Stimulated activated CD4-positive, alpha-beta T cell treated with anti-CD3 and anti-CD28 coated beads, Interleukin-2, amount 100 ng/mL, for 48 hours (primary cell): ENCODE data around the gene STX16.

Experiments used
- DNase-seq, 2 donors: peaks; one replicate each; pipeline ENCODE4 v3.0.0-alpha.2; 2020

STX16 gene

DNA sequence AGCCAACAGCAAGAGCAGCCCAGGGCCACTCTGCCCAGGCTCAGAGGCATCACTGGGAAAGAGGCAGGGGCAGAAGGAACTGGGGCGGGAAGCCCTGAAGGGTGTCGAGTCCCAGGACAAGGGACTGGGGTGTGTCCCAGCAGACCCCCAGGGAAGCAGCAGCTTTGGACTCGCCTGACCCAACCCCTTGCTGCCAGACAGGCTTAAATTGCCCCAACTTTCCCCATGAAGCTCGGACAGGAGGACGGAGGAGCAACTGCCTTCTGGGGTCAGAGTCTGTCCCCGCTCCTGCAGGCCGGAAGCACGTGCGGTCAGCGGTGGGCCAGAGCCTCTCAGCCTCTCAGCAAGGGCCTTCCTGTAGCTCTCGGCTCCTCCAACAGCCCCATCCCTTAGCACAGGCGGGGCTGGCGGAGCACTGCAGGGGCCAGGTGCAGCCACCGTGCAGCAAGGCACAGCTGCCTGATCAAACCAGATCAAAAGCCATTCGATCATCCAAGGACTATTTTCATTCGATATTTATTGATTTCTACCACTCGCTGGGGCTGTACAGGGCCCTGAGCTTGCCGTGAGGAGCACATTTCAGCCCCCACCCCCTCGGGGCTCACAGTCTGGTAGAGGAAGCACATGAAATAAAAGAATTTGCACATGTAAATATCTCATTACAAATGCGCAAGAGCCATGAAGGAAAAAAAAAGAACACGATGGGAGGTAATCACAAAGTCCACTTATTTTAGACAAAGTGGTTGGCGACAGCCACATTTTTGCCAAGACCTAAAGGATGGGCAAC lies 31.8 kb upstream of the STX16 start:
- DNase-seq: no peak

DNA sequence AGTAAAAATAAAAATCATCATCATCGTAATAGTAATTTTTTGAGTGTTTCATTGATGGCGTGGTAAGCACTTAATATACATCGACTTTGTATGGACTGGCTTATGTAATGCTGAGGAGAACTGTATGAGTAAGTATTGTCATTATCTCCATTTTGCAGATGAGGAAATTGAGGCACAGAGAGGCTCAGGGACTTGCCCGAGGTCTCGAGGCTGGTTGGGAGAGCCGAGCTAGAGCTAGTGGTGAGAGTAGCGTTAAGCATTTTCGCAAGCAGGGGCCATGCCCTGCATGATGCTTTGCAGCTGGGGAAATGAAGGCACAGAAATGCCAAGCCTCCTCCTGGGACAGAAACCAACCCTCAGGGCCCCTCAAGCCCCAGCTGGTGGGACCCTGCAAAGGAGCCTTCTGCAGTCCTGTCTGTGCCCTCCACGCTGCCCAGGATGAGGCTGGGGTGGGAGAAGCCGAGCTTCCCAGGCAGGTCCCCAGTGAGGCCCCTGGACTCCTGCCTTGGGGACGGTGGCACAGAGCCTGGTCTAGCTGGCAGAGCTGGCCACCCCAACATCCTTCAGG lies 31.1 kb upstream of the STX16 start:
- DNase-seq: no peak

DNA sequence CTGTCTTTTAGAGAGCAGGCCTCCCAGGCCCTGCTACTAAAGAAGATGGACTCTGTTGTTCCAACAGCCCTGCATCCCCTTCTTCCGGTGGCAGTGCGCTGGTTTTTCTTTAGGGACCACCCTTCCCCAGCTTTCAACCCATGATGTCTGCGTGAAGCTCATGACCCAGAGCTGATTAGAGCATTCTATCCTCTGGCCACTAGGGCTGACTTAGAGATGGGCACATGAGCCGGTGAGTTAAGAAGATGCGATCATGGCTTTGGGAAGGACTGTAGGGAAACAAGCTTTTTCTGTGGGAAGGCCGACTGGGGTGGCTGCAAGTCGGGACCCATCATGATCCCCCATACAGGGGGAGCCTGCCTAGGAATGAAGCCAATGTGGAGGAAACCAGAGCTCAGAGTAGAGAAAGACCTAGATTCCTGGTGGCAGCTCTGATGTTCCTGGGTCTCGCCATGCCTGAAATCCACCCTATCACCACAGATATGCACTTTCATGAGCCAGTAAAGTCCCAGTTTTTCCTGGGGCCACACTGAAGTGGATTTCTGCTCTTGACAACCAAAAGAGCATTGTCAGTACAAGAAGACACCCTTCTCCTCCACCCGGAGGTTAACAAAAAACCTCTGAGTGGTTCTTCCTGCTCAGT lies 29.1 kb upstream of the STX16 start:
- DNase-seq: no peak

DNA sequence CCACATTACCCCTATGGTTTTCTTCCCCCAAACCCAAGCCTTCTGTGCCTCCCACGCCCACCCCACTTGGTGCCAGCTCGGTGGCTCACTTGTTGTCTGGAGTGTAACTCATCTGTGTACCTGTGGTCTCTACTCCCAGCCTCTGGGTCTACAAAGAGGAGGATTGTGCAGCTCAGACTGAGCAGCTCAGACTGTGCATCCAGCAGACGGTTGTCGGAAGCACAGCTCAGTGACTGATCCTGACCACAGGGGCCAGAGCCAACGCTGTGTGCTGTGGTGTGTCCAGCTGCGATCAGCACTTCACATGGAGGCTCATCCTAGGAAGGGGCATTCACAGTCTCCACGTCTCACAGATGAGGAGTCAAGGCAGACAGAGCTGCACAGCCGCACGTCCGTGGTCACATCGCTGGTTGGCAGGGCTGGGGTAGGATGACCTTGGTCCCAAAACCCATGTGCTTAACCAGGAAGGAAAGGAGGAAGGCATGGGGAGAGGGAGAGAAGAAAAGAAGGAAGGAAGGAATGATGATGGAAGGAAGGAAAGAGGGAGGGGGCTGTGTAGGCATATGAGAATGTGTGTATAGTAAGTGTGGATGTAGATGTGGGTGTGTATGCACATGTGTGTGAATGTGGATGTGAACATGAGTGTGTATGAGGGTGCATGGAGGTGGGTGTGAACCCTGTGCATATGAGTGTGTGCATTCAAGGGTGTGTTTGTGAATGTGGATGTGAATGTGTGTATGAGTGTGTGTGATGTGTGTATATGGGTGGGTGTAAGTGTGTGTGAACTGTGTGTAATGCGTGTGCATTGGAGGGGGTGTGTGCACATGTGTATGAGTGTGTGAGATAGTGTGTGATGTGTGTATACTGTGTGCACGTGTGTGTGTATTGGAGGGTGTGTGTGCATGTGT lies 28.2 kb upstream of the STX16 start:
- DNase-seq: no peak

DNA sequence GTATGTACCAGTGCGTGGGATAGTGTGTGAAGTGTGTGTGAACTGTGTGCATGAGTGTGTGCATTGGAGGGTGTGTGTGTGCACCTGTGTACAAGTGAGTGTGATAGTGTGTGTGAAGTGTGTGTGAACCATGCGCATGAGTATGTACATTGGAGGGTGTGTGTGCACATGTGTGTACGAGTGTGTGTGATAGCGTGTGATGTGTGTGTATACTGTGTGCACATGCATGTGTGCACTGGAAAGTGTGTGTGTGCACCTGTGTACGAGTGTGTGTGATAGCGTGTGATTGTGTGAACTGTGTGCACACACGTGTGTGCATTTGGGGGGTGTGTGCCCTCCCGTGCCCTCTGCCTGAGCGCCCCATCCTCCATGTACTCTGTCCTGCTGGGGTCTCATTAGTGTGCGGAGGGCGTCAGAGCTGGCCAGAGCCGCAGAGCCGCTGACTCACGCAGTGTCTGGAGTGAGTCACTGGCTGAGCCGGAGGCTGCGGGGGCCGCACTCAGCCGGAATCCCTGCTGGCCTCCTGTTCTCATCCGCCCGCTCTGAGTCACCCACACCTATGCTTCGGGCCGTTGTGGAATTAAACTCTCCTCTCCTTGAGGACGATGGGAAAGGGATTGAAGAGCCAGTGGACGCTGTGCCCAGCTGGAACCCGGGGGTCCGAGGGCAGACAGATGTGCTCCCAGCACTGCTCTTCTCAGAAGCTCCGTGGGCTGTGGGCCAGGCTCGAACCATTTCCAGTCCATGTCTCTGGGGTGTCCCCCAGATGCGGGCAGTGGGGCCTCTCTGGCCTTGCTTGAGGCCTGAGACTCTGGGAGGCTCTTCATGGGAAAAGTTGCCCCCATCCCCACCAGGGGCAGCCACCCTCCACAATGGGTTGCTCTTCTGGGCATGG lies 27.3 kb upstream of the STX16 start:
- no peak for DNase-seq

DNA sequence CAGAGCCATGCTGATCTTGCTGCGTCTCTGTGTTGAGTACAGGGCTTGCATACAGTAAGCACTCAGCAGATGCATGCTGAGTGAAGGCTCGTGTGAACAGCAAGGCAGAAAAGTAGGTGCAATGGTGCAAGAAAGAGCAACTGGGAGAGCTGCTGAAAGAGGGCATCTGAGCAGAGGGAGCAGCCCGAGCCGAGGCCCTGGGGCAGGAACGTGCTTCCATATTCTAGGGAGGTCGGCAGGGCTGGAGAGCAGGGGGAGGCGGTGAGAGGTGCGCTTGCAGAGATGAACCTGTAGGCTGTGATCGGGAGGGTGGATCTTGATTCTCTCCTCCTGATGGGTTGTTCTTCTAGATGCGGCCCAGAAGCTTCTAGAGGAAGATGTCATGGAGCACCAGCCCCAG lies 26.4 kb upstream of the STX16 start:
- DNase-seq: no peak

DNA sequence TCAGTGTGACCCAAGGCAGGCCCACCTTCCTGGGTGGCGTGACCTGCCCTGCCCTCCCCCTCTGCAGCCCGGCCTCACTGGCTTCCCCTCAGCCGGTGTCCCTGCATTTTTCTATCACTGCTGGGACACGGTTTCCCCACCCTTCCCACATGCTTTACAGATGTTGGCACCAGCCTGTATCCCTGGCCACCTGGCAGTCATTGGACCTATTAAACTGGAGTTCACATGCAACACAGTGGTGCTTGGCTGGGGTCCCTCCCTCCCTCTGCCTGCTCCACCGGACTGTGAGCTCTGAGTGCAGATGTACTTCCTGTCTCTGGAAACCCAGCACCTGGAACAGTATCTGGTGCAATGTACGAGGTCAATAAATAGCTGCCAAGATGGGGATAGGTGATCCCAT lies 25.5 kb upstream of the STX16 start:
- no peak for DNase-seq

DNA sequence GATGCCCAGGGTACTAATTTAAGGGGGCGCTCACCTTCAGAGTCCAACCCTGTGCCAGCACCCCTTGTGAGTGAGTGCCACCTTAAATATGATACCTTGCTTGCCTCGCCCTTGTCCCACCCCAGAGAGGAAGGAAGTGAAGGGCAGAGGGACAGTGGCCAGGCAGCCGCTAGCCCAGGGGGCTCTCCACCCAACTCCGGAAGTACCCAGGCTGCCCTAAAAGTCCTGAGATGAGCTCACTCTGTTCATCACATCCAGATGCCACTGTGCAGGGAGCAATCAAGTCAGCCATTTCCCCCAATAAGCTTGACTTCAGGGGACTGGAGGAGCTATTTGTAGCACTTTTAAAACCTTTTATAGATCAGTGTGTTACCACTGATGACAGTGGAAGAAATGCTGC lies 25.0 kb upstream of the STX16 start:
- DNase-seq: no peak

DNA sequence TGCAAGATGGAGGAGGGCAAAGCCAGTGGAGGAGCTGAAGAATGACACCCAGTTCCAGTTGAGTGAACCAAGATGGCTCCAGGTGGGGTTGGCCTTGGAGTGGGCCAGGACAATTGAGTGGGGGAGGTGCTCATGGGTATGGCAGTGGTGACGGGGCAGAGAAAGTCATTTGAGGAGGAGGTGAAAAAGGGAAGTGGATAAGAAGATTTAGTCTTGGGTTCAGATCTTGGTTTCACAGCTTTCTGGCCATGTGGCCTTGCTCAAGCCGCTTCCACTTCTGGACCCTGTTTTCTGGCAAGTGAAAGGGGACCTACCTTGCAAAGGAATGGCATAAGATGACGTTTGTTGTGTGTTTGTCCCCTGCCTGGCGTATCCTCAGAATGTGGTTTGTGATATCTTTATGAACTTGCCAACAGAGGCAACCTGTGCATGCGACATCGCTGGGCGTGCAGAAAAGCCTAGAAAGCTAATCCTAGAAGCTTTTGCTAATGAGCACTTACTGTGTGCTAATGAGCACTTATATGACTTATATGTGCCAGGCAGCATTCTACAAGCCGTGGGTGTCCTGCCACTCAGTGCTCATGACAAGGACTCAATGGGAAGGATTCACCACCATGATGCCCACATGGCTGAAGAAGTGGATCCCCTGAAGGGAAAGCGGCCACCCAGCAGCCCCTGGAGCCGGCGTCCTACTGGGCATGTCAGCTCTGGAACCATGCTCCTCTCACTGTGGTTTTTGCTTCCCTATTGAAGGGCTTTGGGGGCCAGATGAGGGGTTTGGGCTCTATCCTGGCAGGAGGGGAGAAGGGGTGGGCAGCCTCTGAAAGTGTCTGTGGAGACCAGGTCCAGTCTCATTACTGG lies 23.6 kb upstream of the STX16 start:
- no peak for DNase-seq

DNA sequence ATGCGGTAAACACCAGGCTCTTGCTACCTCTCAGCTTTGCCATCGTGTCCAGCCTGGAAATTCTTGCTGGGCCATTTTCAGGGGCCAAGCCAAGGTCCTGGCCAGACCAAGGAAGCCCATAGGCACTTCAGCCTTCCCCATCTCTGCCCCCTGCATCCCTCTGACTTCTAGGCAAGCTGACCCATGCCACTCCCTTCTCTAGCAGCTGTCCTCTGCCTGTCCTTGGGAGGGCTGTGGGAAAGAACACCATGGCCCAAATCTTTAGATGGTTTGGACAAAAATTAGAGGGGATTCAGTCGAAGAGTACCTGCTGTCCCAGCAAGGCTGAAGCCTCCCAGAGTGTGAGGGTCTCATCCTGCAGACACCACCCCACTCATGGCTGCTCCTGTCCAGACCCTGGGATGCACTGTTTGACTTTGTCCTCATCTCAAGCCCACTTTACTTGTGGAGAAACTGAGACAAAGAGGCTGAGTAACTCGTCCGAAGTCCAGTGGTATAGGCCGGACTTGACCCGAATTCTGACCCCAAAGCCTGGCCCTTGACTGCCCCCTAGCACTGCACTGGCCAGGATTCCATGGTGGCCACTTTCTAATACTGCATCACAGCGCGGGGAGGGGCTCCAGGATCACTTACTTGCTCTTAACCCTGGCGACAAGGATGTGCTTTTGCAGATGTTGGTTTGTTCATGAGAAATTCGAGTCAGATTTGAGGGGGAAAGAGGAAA lies 22.4 kb upstream of the STX16 start:
- no peak for DNase-seq

DNA sequence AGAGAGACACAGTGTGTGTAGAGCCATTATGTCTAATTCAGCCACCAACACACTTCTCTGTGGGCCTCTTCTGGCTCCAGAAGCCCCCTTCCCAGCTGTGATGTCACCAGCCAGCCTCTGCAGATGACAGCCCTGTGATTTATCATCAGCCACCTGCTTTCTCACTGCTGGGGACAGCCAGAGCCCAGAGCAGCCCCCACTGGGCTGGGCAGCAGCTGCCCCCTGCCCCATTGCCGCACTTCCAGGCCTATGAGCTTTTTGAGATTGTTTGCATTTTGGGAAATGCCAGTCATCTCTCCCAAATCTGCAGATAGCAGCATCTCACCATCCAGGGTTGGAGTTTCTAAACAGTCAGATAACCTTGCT lies 21.9 kb upstream of the STX16 start:
- no peak for DNase-seq

DNA sequence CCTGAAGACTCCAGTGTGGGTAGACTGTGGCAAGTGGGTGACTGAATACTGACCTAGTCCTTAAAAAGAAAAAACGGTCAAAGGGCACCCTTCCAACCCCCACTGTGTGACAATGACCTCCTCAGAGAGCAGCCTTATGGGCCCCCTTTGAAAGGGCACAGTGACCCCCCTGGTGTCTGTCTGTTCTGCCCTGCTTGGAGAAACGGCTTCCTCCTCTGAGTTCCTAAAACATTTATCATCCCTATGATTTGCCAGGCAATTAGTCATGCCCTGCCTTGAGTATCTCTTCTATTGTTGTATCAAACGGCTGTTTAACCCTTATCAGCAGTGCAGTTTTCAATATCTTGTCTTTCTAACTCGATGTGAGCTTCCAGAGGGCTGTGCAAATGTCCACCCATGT lies 21.0 kb upstream of the STX16 start:
- no peak for DNase-seq

DNA sequence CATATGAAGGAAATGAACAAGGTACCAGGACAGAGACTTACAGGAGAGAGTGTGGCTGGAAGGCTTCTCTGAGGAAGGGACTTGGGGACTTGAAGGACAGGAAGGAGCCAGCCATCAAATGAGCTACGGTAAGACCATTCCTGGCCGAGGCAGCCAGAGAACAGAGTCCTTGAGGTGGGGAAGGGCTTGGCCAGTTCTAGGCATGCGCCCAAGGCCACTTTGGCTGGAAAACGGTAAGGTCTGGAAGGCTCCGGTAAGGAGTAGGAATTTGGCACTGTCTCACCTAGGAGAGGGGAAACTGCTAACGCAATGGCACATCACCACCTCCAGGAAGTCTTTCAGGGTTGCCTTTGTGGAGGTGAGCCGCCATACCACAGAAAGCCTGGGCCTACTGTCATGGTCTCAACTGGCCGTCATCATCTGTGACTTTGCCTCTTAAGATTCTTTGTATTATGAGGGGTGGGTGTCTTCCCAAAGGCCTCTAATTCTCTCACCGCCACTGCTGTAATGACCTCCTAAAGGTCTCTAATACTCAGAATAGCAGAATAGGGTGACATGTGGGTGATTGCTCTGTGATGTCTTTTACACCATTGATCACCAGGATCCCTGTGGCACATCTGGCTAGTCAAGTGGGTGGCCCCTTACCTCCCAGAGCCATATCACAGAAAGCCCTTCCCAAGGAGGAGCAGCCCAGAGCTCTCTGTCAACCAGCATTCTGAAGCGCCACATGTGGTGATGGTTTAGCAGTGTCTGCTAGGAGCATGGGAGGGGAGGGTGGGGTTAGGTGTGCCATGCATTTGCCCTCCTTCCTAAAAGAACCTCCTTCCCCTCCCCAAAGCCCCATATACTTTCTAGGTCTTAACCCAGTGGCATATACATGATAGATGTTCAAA lies 17.7 kb upstream of the STX16 start:
- DNase-seq: no peak

DNA sequence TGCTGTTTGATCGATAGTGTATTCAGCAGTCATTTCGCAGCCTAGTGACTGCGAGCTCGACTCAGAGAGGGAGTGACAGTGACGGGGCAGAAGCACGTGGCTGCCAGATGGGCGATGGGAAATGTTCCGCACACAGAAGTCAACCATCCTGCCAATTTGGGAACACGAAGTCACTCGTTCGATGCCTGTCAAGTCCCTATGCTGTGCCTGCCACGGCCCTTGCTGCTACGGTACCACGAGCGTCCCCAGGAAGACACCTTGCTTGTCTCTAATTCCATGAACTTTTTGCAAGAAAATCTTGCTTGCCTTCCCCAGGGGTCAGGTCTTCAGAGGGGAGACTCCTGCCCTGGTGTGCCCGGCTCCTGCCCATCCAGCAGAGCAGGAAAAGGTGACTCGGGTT lies 17.0 kb upstream of the STX16 start:
- DNase-seq: no peak

DNA sequence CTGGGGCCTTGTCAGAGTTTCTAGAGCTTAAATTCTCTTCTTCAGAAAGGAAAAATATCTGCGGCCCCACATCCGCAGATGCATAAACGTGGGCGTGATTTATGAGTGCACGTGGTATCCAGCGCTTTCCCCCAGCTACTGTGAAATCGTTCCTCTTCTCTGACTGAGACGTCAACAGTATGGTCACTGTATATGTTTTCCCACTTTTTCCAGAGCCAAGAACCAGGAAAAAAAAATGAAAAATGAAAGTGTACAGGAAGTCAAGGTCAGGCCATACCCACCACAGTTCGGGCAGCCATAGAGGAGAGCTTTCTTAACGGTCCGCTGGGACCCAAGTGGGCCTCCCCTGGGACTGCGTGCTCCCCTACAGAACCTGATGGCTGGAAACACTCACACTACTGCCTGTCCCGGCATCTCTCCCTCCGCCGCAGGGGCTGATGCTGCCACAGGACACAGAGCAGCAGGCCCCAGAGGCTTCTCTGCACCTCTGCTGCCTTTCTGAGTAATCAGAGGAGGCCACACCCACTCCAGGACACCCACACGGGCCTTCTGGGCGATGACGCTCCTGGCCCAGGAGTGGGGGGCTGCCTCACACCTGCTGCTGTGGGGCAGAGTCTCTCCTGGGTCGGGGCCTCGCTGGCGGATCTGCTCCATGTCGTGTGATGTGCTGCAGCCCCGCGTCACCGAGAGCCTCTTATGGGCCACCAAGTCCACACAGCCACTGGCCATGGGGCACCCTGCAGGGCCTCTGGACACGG lies 16.4 kb upstream of the STX16 start:
- peak in 1 of 2 donors; percentile 39 for DNase-seq

DNA sequence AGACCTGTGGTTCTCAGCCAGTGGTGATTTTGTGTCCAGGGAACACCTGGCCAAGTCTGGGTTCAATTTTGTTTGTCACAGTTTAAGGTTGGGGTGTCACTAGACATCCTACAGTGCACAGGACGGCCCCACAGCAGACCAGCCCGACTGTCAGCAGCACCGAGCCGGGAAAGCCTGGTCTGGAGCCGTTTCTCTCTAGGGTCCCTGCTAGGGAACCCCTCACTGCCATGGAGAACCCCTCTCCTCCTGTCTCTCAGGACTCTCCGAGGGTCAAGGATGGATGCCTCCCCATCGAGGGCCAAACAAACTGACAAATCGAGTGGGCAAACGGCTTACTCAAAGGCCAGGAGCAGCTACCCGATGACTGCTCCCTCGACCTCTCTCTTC lies 15.8 kb upstream of the STX16 start:
- DNase-seq: no peak

DNA sequence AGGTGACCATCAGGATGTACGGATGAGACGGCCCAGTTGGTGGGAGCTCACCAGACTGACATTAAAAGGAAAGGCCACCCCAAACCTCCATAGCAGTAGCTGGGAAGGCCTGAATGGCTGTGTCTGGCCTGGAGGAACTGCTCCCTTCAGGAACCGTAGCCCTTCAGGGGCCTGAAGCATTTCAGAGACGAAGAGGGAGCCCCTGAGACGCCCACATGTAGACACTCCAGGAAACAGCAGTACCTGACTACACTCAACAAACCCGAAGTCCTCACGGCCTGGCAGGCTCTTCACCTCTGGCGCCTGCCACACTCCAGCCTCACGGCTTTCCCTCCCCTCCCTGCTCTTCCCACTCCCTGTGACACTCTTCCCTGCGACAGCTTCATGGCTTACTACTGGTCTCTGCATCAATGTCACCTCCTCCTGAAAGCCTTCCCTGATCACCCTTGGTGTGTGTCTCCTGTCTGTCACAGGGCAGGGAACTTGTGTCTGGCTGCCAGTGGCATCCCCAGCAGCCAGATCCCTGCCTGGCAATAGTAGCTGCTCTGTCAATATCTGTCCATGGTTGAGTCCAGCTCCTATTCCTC lies 14.6 kb upstream of the STX16 start:
- no peak for DNase-seq

DNA sequence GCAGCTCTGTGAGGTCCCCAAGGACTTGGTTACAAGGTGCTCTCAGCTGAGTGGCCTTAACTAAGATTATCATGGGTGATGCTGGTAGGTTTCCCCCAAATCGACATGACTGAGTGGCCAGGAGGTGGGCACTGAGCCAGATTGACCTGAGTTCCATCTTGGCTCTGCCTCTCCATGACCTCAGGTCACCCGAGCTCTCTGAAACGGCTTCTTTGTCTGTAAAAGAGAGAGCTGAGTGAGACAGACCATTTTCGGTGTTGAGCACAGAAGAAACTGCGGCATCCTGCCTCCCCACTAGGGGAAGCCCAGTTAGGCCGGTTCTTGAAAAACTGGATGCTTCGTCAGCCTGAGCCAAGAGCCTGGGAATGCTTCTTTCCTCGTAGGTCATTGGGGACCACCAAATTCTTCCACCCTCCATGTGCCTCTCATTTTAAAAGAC lies 14.1 kb upstream of the STX16 start:
- DNase-seq: no peak
